ENCODE results near the gene CHST8.
"Not testable (repeated sequence)": the region's sequence is repeated elsewhere in the genome, so short reads cannot be mapped to it uniquely, and the experiment has no call there.

The CHST8 gene

GRCh38 chr19:33805840-33806433, 184.2 kb downstream of the CHST8 start:
- DNase-seq (ENCODE audit: low read depth in 2 of 2, low spot score in 1 of 2) = no peak

DNA sequence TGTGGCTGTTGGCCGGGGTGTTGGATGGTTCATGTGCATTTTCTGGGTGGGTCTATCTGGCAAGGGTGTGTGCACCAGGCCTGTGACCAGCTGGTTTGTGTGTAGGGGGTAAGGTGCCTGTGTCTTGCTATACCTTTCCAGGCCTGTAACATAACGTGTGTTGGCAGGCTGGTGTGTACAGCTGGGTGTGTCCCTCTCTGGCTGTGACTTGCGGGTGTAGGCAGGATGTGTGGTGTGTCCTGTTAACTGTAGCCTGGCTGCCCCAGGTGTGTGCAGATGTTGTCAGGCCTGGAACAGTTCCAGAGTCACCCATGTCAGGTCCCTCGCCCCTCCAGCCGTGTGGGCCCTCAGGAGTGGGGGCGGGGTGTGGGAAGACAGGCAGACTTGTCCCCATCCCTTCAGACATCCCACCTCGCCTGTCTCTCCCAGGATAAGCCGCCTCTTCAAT, 184.7 kb downstream of the CHST8 start:
- no peak for DNase-seq (ENCODE audit: low read depth in 2 of 2, low spot score in 1 of 2)

- no peak for DNase-seq (ENCODE audit: low read depth in 2 of 2, low spot score in 1 of 2)
These were observed 186.6 kb downstream of the CHST8 start for GRCh38 chr19:33808399-33808798.

- no peak for DNase-seq (ENCODE audit: low read depth in 2 of 2, low spot score in 1 of 2)
These were observed 188.2 kb downstream of the CHST8 start for GRCh38 chr19:33809960-33810359.

- no peak for DNase-seq (ENCODE audit: low read depth in 2 of 2, low spot score in 1 of 2)
These were observed 189.1 kb downstream of the CHST8 start for GRCh38 chr19:33810821-33811220.

- no peak for DNase-seq (ENCODE audit: low read depth in 2 of 2, low spot score in 1 of 2)
These were observed 189.5 kb downstream of the CHST8 start for GRCh38 chr19:33811246-33811645.

DNA sequence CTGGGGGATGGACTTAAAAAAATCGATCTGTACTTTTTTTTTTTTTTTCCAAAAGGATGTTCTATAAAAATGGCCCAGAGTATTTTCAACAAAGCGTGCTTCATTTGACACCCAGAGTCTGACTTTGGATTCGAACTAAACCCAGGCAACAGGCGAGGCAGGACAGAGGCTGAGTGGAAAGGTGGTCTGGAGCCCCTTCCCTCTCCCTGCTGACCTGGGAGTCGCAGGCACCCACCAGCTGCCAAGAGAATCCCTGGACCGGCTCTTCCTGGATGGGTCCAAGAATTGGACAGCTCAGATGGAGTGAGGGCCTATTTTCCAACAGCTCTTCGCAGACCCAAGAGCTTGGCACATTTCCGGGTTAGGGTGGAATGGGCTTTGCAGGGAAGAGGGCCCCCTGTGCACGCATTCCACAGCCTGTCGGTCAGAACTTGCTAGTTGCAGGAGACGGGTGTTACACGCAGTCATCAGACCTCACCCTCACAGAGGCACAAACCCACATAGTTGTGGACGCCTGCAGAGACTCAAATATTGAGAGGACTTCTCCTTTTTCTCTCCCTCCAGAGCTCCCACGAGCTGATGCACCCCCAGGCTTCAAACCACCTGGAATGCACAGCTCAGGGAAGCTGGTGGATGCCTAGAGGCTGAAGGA, 190.1 kb downstream of the CHST8 start:
- DNase-seq (ENCODE audit: low read depth in 2 of 2, low spot score in 1 of 2) = no peak

DNA sequence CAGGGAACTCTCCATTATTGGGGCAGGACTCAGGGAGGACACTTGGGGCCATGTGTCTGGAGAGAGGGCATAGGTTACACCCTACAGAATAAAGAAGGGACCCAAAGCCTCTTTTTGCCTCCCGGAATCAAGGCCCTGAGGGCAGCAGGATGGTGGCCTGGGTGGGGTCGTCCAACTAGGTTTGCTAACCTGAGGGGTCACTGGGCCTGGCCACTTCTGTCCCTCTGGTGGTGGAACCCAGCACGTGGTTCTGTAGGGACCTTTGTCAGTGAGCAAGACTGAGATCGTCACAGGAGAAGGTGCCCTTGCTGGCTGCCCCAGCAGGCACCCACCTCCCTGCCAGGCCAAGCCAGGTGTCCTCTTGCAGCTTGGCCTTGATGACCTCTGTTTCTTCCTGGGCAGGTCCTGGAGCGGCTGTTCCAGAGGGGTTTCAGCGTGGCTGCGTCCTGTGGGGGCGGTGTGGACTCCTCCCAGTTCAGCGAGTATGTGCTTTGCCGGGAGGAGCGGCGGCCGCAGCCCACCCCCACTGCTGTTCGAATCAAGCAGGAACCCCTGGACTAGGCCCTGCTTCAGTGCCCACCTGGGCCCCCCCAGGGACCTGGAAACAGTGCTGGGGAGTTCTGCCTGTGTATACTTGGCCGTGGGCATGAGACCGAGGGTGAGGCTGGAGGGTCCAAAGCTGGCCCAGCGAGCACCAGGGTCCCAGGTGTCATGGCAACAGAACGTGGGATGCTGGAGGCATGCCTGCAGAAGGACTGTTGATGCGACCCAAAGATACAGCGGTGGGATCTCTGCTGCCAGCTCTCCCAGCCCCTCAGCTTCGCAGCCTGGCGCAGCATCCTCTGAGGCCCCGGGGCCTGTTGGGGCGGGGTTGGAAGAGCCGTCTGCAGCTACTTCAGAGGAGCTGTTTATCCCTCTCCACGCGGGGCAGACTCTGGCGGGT, 190.9 kb downstream of the CHST8 start:
- no peak for DNase-seq (ENCODE audit: low read depth in 2 of 2, low spot score in 1 of 2)

DNA sequence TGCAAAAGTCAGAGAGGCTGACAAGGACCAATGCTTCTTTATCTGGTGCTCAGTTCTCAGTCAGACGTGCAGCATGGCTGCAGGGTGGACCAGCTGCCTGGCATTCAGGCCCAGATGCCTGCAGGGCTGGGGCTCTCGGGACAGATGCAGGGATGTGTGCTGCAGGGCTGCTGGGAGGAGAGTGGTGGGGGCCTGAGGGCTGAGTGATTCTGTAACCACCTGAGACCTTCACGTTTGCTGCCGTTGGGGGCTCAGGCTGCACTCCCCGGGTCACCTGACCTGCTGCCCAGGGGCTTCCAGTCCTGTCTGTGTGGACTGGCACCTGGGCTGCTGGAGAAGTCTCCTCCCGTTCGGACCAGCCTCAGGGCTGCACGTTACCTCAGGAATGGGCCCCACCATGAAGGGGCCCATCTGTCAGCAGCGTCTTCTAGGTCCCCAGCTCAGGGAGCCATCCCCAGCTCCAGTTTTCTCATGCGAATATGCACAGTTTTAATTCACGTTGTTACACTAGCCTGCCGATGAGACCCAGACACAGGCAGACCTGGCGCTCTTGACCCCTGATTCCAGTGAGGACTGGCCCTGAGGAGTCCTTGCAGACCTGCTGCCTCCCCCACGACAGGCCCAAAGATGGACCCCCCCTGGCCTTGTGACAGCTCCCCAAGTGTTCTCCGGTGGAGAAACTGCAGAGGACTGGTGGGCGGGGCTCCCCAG, 191.8 kb downstream of the CHST8 start:
- no peak for DNase-seq (ENCODE audit: low read depth in 2 of 2, low spot score in 1 of 2)

DNA sequence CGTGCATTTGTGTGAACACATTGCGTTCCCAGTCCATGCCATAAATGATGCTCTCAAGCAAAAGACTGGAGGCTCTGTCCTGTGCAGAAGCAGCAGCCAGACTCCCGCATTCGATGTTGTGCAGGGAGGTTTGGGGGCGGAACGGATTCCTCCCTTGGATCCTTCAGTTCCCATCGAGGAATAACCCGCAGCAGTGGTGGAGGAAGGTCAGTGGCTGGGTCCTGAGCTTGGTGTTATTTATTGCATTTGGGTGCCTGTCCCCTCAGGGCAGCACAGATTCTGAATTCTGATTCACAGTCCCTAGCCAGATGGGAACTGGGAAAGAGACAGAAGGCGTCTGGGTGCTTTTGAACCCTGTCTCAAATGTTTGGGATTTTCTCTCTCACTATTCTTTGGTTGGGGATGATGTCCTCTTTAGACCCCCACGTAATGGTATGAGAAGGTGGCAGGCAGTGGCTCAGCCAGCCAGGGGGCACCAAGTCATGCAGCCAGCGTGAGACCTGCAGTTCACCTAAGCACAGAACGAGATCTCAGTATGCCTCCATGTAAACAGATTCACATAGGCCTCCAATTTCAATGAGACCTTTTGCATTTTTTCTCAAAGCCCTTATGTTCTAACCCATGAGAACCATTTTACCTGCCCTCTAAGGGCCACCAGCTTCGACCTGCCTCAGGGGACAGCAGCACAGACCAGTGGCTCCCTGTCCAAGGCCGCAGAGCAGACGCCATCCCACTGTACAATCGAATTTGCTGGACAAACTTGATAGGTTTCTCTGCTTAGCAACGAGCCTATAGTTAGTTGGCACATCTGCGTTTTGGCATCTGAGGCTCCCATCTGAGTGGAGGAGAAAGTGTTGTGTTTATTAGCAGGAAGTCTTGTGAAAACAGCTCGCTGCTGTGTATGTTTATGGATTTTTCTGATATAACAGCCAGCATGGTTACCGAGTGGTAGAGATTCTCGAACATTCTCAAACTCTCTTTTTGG, 192.7 kb downstream of the CHST8 start:
- no peak for DNase-seq (ENCODE audit: low read depth in 2 of 2, low spot score in 1 of 2)

GRCh38 chr19:33815380-33816340, 193.9 kb downstream of the CHST8 start:
- no peak for DNase-seq (ENCODE audit: low read depth in 2 of 2, low spot score in 1 of 2)

DNA sequence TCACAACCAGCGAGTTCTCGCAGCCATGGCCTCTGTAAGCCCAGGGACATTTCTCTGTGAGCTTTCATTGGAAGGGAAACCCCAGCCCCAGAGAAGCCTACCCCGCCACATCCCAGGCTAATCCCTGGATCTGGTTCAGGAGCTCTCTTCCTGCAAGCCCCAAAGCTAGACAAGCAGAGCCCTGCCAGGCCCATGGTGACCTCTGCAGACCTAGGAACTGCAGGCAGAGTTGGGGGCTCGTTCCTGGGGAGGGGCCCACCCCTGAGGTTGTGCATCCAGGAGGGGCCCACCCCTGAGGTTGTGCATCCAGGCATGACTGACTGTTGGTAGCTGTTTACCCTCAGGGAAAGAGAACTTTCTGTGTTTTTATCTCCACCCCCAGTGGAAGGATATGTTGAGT, 196.7 kb downstream of the CHST8 start:
- no peak for DNase-seq (ENCODE audit: low read depth in 2 of 2, low spot score in 1 of 2)

GRCh38 chr19:33819078-33819477, 197.3 kb downstream of the CHST8 start:
- DNase-seq (ENCODE audit: low read depth in 2 of 2, low spot score in 1 of 2) = not testable (repeated sequence)

DNA sequence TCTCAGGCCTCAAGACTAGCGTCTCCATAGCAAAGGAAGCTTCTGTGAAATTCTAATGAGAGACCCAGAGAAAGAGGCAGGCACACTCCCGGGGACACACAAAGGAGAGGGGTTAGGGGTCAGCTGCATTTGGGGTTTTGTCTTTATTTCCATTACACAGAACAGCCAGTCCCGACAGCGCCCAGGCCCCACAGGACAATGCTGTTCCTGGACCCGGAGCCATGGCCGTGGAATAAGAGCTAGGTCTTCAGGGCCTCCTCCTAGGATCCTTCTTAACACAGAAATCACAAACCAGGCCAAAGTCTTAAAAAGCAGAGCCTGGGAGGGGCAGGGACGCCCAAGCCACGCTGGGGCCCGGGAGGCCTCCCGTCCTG, 197.7 kb downstream of the CHST8 start:
- DNase-seq (ENCODE audit: low read depth in 2 of 2, low spot score in 1 of 2) = no peak

DNA sequence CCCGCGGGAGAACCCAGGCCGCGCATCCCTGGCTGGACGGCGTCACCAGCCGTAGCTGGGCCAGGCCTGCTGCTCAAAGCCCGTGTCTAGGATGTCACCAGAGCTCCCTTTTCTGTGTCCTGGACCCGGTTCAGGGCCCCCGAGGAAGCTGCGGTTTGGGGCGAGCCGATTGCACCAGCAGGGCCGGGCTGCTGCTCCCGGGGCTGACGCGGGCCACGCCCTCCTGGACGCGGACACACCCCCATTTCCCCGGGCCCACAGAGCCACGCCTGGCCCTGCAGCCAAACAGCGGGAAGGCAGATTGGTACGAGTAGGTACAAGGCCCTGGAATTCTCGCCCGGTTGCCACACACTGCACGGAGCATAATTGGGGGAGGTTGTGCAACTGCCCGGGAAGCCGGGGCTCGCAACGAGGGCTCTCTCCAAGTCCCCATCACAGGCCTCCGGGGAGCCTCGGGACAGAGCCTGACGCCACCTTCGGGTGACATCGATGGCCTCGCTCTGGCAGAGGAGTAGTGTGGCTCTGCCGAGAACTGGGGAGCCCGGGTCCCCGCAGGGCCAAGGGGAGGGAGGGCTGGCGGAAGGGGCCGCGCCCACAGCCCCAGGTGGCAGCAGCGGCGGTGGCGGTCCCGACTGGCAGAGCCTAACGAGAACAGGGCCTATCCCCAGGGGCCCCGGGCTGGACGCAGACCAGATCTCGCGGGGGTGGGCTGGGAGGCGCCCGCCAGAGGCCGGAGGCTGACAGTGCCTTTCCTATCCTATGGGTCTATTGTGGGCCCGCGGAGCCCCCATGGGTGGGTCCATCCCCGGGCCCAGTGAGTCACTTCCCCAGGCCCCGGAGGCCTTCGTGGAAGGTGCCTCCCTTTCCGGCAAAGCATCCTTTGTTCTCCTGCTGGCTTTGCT, 198.4 kb downstream of the CHST8 start:
- DNase-seq (ENCODE audit: low read depth in 2 of 2, low spot score in 1 of 2) = no peak

GRCh38 chr19:33821871-33822270, 200.1 kb downstream of the CHST8 start:
- DNase-seq (ENCODE audit: low read depth in 2 of 2, low spot score in 1 of 2) = no peak

All from stimulated activated CD8-positive, alpha-beta memory T cell treated with anti-CD3 and anti-CD28 coated beads, Interleukin-4, amount 100 ng/mL, for 1 hour (primary cell).